AG04449 (cell line): ENCODE data around the gene DLX6.

ENCODE experiments used
- CTCF ChIA-PET: fragments of 350-600 bp; formaldehyde crosslinking; extraction: SDS; loops from one replicate; lab custom pipeline; 2021; ENCODE audit warnings: antibody characterized with exemption; lab: Yijun Ruan, JAX
- POLR2A ChIA-PET: fragments of 400-600, 350-600 bp; formaldehyde crosslinking; extraction: SDS; loops from one replicate; lab custom pipeline; 2020; ENCODE audit warnings: antibody characterized with exemption, inconsistent platforms; lab: Yijun Ruan, JAX
- DNase-seq: peaks from one replicate; pipeline ENCODE4 v3.0.0-alpha.2; 2010; ENCODE audit warnings: low read depth, low spot score
- H3K4me3 ChIP-seq: 2 replicates; pipeline ENCODE4 v1.5.1; 2011; ENCODE audit warnings: low read depth, mild to moderate bottlenecking, control low read depth, low read length
- CTCF ChIP-seq: IDR thresholded peaks from one replicate; pipeline ENCODE4 v1.5.1; 2011; ENCODE audit warnings: mild to moderate bottlenecking, moderate library complexity, low read length, control low read depth, inconsistent platforms; ENCODE audit not compliant: insufficient read depth; ENCODE audit errors: missing control alignments

Gene DLX6

GRCh38 chr7:97013134-97013844, 7.9 kb downstream of the DLX6 start:
- ChIA-PET POLR2A (interaction anchor here (0.6 kb wide), 1 partner anchor 525 kb away, joined by 3 read pairs; no protein-coding TSS in a partner anchor), CTCF (no interaction called here)
- no peak overlapping the region for H3K4me3 ChIP-seq
- TF ChIP-seq CTCF, result no peak
- DNase-seq, result no peak

DNA sequence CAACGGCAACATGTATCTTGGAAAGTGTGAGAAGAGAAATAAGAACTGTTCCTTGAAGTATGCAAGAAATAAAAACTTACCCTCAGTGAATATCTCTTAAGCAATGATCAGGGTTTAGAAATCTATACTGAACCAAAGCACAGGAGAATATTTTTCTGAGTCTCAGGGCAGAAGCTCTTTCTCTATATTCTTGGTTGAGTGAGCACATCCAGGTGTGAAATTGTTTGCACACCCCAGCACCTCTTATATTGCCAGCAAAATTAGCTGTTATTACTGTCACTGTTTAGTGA, 8.4 kb downstream of the DLX6 start:
- ChIA-PET CTCF (no interaction called here), POLR2A (no interaction called here)
- DNase-seq, result no peak
- TF ChIP-seq CTCF, result no peak
- no peak overlapping the region for H3K4me3 ChIP-seq

DNA sequence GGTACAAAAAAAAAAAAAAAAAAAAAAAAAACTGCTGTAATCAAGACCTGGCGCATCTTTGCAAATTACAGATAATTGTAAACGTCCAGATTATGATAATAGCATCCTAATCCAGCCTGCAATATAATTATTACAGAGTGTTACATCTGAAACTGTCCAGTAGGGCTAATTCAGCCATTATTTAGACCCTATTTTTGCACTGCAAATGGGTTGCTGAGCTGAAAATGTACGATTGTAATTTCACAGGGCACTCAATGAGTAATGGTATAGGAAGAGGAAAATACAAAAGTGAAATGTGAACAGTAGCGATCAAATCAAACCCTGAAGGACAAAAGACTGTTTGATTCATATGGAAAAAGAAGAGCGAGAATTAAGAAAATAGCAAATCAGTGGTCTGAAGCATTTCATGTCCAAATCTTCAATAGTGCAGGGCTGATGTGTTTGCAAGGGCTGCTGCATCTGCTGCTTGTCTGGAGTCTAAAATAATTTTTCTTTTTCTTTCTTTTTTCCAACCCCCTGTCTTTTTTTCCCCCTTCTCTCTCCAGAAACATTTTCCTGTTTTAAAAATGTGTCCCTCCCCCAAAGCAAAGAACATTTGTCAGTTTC, 8.9 kb downstream of the DLX6 start:
- POLR2A ChIA-PET, result no interaction called here
- no peak overlapping the region for H3K4me3 ChIP-seq
- CTCF ChIA-PET, result no interaction called here
- no peak for DNase-seq
- TF ChIP-seq CTCF, result no peak

- CTCF ChIA-PET, result interaction anchor here (0.5 to 0.8 kb wide), 2 partner anchors 12 to 164 kb away, joined by 3 to 4 read pairs; no protein-coding TSS in a partner anchor
- DNase-seq, result no peak
- POLR2A ChIA-PET, result no interaction called here
- no peak overlapping the region for H3K4me3 ChIP-seq
- TF ChIP-seq CTCF, result no peak
Measured at GRCh38 chr7:97015279-97015678, 9.9 kb downstream of the DLX6 start.

DNA sequence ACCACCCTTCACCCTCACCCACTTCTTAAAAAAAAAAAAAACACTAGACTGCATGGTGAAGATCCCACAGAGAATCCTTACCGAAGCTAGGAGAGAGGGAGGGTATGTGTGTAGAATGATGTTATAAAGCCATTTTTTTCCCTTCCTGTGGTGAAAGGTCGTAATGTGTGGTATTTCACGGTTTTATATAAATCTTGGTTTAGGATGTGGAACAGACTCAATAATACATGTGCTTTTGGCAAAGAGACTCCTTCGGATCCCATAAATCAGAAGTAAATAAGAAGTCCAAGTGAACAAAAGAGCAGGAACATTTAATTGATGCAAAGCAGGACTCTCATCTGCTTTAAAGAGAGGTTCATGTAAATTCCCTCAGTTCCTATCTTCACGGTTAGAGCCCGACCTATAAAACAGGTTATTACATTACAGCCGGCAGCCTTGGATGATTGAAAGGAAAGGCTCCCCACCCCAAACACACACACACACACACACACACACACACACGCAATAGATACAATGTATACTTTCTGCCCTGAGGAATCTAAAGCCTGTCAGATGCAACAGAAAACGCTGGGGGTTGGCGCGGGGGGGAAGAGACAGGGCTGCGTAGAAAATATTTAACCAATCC, 10.5 kb downstream of the DLX6 start:
- POLR2A ChIA-PET, result no interaction called here
- CTCF ChIA-PET, result interaction anchor here (0.5 kb wide), 1 partner anchor 163 kb away, joined by 4 read pairs; no protein-coding TSS in a partner anchor
- H3K4me3 ChIP-seq, result no peak overlapping the region
- TF ChIP-seq CTCF, result no peak
- DNase-seq, result no peak
